NCI-H748 treated with DMSO at 0.1 percent for 48 hours (cell line): Measurements from ENCODE around the gene DAPK2.
"Not testable (repeated sequence)": the region's sequence is repeated elsewhere in the genome, so short reads cannot be mapped to it uniquely, and the experiment has no call there.

Source experiments
- DNase-seq: peaks from one replicate; lab custom pipeline; 2025; lab: John Stamatoyannopoulos, UW

The DAPK2 gene

DNA sequence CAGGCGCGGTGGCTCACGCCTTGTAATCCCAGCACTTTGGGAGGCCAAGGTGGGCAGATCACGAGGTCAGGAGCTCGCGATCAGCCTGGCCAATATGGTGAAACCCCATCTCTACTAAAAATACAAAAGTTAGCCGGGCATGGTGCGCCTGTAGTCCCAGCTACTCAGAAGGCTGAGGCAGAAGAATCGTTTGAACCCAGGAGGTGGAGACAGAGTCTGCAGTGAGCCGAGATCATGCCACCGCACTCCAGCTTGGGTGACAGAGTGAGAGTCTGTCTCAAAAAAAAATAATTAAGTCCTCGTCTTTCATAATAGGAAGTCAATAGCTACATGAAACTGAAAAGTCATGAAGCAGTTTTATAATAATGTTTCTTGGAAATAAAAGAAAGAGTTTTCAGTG is 7.4 kb upstream of the DAPK2 start:
- DNase-seq = not testable (repeated sequence)

DNA sequence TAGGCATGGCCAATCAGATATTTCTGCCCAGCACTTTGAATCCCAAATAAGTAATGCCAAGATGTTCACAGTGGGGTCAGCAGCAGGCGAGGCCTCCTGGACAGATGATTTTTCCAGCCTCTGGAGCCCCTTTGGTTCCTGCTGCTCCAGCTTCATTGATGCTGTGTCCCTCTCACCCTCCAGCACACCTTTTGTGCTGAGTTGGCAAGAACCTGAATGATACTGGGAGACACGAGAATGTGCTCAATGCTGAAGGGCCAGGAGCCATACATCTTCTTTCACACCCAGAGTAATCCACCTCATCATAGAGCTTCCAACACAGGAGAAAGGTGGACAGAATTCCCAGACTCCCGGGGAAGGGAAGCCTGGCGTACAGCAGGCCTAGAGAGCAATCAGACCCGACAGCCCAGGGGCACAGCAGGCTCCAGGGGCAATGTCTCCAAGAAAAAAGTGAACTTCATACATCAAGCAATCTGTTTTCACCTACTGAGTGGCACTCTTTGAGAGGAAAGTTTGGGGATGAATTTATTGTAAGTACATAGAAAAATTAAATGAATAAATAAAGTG is 6.7 kb upstream of the DAPK2 start:
- no peak for DNase-seq

DNA sequence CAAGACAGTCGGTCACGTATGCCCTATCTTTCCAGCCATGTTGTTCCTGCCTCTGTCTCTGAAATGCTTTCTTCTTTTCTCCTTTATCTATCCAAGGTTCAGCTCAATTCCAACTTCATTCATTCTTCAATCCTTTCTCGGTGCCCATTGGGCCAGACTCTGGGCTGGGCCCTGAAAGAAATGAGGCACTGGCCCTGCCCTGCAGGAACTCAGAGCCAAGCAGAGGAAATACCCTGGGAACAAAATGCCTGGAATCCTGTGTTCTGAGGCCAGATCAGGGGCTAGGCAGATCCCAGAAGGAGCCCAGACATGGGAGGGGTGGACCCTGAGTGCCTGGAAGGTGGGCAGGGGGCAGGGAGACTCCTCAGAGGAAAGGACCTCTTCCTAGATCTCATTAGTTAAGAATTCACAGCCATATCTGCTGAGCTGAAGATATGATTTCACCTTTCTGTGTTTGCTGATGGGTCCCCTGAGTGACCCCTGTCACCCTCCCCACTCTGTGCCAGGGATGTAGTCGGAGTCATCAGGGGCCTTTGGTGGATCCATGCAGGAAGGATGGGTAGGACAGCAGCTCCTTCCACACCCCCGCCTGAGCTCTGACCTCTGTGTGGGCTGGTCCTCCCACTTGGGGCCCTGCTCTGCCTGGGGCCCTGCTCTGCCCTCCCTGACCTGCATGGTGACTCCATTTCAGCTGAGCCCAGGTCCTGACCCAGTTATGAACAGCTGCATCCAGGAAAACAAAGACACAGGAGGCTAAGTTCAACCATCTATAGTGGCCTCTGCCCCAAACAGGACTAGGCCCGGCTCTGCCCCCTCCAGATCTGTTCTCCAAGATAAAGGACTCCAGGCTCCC is 5.3 kb upstream of the DAPK2 start:
- DNase-seq = no peak

DNA sequence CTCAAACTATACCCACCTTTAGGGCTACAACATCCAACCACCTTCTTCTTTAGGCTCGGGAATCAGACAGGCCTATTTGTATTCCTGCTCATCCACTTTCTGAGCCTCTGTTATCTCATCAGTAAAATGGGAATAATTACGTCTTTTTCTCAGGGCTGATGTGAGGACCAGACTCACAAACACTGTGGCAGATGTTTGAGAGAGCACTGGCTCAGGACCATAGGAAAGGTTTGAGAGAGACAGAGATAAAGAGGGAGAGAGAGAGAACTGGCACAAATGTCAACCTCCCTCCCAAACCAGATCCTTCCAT is 4.8 kb upstream of the DAPK2 start:
- no peak for DNase-seq

DNA sequence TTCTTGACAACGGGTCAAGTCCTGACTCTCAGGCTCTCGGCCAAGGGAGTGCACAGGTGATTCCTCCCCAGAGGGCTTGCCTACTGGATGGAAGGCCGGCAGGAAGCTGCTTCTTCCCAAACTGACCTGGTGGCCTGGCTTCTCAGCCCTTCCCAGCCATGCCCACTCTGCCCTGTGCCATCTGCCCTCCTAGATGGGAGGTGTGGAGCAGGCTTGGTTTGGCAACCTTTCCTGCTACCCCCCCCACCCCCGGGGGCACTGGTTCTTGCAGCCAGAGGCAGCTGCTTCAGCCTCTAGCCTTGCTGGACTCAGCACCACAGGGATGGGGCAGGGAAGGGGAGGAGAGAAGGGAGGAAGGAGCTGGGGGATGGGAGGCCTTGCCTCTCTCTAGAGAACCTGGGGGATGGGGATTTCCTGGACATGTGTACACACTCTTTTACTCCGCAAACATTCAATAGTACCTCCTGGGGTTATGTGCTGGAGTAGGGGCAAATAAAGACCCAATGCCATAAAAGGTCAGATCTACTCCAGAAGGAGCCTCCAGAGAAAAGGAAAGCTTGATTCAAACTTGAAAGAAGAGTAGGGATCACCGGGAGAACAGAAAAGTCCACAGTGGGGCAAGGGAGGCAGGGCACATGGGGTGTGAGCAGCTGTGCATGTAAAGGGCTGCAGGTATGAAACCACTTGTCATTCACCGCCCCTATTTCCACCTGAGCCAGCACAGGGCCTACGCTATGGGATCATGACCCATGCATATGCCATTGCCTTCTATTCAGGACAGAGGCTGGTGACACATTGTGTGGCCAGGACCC is 4.2 kb upstream of the DAPK2 start:
- DNase-seq = peak; percentile 6

DNA sequence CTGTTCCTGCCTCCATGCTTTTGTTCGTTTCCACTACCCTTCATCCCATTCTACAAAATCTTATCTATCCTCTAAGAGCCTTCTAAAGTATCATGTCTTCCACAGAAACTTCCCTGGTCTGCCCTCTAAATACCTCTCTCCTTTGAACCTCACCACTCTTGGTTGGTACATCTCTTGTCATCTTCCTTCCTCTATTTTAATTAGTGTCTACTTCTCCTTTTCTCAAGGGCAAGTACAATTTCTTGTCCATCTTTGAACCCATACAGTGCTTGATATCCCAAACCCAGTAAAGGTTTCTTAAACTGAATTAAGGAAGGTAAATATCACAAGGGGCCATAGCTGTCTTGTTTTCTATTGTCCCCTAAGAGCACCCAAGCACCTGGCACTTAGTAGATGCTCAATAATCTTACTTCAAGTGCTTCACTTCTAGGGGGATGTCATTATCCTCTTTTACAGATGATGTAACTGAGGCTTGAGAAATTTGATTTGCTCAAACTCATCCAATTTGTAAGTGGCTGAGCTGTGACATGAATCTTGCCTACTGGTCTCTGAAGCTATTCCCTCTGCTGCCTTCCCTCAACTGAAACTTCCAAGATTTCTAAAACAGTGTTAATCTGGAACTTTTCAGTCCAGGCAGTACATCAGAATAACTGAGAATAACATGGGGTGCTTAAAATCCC is 2.6 kb upstream of the DAPK2 start:
- DNase-seq = no peak

DNA sequence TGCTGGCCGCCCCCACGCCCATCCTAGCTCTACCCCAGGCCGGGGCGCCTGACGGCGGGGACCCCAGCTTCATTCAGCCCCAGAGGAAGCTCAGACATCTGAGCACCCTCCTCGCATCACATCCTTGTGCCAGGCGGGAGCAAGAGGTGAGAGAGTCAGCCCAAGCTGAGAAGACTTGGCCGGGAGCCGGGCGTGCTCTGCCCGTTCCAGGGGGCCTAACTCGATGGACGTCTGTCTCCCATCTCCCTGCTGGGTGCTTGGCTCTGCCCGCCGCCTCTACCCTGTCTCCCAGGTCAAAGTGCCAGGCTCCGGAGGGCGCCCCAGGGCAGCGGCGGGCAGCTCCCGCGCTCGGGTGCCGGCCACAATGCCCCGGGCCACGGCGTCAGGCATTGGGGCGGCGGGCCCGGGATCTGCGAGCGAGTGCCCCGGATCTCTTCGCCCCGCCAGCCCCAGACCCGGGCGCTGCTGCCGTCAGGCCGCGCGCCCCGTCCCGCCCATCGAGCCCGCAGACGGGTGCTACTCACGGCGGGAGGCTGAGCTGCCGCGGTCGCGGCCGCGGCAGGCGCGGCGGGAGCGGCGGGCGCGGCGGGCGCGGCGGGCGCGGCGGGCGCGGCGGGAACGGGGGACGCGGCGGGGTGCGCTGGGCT is 388 bp downstream of the DAPK2 start:
- DNase-seq = no peak

DNA sequence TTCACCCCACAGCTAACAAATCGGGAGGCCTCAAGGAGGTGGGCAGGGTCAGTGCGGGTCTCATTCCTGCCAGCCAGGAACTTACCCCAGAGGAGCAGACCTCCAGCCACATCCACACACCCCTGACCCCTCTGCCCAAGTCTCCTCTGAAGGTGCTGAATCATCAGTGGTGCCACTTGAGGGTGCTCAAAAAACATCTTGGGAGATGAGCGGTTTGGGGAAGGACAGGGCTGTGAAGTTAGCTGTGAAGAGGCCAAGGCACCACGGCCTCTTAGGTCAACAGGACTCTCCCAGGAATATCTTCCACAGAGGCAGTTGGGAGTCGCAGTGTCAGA is 1.2 kb downstream of the DAPK2 start:
- no peak for DNase-seq

DNA sequence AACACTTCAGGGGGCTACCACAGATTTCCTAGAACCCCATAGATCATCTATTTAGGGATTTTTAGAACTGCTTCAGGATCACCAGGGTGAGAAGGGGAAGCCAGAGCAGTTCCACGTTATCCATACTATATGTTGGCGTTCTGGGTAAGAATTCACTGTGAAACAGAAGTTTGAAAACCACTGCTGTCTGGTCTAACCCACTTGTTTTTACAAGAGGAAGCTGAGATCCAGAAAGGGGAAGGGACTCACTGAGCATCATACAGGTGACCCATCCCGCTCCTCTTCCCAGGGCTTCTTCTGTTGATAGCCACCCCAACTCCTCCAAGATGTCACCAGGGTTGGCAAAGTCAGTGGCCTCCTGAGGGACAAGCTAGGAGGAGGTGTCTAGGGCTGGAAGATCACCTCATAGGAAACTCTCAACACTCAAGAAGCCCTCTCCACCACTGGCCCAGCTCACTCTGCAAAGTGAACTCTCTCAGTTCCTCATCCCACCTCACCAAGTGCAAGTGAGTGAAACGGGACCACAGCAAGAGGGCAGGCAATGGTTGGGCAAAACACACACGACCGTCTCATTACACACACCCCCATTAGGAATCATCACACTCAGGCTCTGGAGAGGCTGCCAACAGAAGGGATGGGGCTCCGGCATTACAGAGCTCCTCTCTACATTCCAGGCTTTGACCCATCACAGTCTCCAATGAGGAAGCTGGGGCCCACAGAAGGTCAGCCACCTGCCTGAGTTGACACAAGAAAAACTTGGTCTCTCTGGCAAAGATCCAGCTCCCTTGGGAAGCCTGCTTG is 1.8 kb downstream of the DAPK2 start:
- DNase-seq = no peak

DNA sequence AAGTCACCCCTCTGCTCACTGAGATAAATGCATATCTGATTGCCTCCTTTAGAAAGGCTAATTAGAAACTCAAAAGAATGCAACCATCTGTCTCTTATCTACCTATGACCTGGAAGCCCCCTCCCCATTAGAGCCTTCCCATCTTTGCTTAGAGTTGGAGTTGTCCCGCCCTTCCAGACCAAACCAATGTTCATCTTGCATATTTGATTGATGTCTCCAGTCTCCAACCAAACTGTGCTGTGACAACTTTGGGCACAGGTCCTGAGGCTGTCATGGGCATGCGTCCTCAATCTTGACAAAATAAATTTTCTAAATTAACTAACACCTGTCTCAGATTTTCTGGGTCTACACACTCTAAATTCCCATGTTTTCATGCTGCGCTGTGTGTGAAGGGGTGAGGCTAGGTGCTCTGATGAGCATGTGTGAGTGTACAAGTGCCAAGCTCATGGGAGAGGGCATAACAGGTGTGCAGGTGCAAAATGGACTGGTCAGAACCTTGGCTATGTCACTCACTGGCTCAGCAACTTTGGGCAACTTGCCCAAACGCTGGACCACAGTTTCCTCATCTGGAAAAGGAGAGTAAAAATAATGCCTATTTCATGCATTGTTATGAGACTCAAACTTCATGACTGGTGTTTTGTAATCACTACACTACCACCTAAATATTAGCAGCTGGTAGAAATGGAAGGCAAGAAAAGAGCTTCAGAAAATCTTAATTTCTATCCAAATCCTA is 7.2 kb downstream of the DAPK2 start:
- DNase-seq = no peak

DNA sequence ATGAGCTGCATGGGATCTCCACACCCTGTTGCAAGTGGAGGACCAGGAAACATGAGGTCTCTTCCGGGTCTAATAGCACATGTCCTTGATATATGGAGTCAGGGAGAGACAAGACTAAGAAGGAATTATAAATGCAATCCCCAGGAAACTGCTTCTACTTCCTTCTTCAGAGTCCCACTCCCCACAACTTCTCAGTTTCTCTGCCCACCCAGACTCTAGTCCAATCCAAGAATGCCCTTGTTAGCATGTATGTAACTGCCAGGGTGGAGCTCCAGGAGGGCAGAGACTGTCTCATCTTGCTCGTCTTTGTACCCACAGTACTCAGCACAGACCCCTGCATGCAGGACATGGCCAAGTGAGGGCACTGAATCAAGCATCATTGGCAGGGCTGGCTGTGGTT is 8.3 kb downstream of the DAPK2 start:
- DNase-seq = no peak

DNA sequence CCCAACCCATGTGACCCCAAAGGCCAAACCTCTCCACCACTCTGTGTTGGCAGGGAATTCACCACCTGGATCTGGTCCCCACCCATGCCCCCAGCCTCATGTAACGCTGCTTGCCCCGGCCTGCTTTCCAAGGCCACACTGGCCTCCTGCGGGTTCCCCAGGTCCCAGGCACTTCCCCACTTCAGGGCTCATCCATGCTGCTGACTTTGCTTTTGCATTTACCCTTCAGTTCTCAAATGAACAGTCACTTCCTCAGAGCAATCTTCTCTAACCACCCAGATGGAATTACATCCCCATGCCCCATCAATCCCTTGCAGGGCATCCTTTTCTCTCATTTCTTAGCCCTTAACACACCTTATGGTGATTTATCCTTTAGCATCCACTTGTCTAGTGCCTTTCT is 9.2 kb downstream of the DAPK2 start:
- DNase-seq = no peak

DNA sequence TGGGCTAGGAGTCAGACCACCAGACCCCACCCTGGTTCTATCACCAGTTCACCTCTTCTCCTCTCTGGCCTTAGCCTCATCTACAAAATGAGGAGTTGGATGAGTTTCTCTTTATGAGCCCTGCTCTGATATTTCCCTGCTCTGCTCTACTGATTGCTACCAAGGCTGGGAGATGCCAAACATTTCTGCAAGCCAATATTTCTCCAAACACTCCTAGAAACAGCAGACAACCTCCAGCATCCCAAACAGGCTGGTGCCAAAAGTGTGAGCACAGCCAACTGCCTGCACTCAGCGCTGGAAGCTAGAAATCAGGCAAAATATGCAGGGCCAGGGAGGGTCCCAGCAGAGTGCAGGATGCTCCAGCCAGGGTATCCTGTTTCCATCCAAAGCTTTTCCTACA is 10.8 kb downstream of the DAPK2 start:
- DNase-seq = no peak

DNA sequence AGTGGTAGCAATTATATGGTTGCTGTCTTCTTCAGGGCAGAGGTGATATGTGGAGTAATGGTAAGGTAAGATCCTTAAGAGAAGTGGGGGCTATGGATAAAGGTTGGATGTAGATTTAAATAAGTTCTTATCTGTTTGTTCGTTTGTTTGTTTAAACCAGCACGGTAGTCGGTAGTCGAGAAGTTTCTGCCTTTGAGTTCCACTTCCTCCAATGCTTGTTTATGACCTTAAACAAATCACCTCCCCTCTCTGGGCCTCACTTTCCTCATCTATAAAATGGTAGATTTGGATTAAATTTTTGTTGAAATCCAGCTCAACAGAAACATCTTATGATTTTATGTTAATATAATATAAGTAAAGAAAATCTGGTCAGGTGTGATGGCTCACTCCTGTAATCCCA is 11.8 kb downstream of the DAPK2 start:
- DNase-seq = no peak

DNA sequence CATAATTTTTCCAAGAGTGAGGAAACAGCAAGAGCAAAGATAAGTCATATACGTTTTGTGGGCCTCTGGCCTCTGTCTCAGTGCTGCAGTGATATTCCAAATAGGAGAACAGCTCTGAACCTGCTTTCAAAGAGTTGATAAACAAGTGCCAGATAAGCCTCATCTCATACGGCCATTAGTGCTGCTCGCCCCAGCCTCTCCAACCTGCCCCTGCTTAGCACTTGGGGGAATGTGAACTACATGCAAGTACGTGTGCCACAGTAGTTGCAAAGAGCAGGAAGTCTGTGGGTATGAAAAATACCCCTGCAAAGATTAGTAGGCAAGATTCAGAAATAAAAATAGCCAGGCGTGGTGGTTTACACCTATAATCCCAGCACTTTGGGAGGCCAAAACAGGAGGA is 14.0 kb downstream of the DAPK2 start:
- DNase-seq = no peak

DNA sequence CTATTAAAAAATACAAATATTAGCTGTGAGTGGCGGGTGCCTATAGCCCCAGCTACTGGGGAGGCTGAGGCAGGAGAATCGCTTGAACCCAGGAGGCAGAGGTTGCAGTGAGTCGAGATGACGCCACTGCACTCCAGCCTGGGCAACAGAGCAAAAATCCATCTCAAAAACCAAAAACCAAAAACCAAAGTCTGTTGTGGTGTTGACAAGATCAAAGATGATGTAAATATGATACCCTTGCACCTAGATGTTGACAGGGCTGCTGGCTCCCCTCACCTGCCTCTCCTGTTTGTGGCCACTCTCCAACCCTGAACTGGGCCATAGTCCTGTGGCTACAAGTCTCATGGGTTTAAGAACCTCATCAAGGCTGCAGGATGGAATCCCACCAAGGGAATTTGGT is 16.2 kb downstream of the DAPK2 start:
- DNase-seq = no peak

DNA sequence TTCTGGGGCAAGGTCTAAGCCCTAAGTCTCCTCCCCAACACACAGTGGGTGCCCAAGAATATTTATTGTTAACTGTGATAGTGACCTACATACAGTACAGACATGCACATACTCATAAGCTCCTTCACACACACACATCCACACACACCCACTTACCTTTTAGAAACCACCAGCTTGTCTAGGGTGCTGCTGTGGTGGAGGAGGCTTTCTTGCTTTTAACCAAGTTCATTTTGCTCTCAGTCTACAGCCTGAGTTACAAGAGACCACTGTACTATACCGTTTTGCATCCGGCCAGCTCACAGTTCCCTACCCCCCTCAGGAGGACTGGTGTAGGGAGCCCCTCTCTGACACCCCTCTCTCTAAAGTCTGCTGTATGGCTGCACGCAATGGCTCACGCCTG is 16.7 kb downstream of the DAPK2 start:
- DNase-seq = no peak

DNA sequence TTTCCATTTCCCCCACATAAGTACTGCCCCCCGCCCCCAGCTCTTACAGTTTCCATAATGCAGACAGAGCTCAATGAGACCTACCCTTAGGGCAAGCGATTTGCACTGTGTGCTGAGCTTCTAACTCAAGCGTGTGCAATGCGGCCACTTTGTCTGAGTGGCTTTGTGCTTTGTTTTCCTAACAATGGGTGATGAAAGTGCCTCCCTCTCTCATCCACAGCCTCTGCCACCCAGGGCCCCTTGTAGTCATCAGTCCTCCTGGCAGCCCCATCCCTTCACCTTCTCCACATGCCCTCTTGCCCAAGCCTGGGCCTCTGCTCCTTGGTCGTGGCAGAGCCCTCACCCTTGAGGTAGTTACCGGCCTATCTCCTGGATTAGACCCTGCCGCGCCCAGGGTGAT is 17.2 kb downstream of the DAPK2 start:
- no peak for DNase-seq

DNA sequence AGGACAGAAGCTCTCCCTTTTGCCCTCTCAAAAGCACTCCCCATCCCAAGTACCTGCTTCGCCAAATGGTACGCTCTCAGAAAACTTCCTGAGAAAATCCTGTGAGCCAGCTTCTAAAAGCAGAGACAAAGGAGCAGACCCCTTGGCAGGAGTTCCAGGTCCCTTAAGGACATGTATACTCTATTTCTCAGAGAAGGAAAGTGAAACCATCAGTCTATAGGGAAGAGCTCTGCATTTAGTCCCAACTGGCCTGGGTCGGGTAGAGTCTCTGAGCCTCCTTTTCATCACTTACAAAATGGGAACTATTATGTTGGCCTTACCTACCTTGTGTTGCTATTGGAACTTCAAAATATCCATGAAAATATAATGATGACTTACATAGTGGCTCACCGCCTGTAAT is 19.7 kb downstream of the DAPK2 start:
- no peak for DNase-seq

DNA sequence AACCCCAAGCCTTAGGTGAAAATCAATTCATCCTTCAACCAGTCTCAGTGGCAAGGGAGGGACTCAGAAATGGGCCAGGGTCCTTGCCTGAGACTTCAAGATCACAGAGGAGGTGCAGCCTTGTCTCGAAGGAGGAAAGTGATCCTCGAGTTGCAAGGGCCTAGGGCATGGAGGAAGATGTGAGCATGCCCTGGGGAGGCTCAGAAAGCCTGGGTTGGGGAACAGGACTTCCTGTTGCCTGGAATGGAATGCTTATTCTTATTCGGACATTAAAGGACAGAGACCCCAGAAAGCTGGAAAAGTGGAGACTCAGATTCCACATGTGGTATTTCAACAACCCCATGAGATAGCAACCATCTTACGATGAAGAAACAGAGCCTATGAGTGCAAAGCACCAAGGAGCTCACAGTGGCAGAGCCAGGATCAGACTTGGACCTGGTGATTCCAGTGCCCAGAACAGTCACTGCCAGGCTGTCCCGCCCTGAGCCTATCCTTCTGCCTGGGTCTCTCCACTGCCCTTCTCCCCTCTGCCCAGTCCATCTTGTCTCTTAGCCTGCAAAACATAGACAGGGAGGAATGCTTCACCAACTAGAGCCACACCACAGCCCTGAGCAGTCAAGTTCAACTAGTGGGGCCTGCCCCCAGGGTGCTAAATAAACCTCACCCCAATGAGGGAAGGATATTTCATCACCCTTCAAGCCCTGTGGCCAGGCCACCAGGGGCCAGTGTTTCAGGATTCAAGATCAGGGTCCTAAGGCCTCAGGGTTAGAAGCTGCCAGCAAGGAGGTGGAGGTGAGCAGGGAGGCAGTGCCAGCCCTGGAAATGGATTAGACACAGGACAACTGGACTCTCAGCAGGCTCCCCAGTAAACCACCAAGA is 21.9 kb downstream of the DAPK2 start:
- no peak for DNase-seq
